Activated naive CD8-positive, alpha-beta T cell treated with anti-CD3 and anti-CD28 coated beads, Interleukin-2, amount 50 U/mL, for 16 hours (primary cell): ENCODE measurements around the gene PRSS22.
"Not testable (repeated sequence)": the region's sequence is repeated elsewhere in the genome, so short reads cannot be mapped to it uniquely, and the experiment has no call there.

Experiments
- DNase-seq: peaks from one replicate; pipeline ENCODE4 v3.0.0-alpha.2; 2020; ENCODE audit warnings: low read depth, low spot score

The PRSS22 gene

GRCh38 chr16:2857451-2858244 lies at the start of gene PRSS22:
Gene PRSS22, minus strand, starts transcription at chr16:2858170. Its CDS starts 66 bp downstream, at chr16:2858104.
- no peak for DNase-seq

DNA sequence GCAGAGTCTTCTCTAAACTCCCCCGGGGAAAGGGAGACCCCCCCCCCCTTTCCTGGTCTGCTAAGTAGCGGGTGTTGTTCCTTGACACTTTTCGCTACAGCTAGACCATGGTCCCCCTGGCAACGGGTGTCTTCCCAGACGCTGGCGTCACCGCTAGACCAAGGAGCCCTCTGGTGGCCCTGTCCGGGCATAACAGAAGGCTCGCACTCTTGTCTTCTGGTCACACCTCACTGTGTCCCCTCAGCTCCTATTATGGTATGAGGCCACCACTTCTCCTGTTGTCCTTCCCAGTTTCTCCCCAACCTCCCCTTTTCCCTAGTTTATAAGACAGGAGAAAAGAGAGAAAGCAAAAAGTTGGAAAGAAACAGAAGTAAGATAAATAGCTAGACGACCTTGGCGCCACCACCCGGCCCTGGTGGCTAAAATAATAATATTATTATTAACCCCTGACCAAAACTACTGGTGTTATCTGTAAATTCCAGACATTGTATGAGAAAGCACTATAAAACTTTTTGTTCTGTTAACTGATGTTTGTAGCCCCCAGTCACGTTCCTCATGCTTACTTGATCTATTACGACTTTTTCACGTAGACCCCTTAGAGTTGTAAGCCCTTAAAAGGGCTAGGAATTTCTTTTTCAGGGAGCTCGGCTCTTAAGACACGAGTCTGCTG lies 49.2 kb upstream of the PRSS22 start:
- DNase-seq = not testable (repeated sequence)

DNA sequence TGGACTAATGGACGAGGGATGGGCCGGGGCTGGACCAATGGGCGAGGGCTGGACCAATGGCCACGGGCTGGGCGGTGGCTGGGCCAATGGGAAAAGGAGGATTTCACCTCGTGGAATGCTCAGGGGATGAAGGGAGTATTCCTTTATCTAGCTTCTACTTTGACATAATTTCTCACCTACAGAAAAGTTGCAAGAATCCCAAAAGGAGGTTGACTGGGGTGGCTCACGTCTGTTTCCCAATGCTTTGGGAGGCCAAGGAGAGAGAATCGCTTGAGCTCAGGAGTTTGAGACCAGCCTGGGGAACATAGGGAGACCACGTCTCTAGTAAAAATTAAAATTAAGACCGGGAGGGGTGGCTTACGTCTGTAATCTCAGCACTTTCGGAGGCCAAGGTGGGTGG lies 48.0 kb upstream of the PRSS22 start:
- no peak for DNase-seq

DNA sequence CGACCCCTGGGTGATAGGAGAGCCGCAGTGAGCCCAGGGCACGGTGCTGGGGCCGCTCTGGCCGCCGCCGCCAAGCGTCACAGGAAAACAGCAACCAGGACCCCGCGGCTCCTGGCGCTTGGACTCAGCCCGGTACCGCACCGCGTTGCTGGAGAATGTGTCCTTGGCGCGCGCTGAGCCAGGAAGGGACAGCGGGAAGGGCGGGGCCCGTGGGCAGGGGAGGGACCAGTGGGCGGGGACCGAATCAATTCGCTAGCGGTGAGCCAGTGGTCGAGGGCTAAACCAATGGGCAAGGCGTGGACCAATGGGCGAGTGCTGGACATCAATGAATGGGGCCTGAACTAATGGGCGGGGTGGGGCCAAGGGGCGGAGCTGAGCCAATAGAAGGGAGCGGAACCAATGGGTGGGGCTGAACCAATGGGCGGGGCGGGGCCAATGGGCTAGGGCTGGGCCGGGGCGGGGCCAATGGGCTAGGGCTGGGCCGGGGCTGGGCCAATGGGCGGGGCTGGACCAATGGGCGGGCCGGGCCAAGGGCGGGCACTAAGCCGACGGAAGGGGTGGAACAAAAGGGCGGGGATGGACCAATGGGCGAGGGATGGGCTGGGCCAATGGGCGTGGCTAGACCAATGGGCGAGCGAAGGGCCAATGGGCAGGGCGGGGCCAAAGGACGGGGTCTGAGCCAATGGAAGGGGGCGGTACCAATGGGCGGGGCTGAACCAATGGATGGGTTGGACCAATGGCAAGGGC lies 47.4 kb upstream of the PRSS22 start:
- peak; percentile 82 for DNase-seq

DNA sequence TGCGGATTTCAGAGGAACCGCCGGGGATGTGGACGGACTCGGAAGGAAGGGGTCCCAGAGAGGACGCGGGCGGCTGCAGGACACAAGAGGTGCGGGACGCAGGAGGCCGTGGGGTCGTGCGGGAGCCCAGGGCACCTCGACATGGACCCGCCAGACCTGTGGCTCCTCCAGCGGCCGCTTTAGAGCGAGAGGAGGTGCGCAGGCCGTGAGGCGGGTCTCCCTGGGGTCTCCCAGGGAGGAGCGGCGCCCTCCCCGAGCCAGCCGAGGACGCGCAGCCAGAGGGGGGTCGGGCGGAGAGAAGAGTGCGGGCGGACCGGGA lies 46.9 kb upstream of the PRSS22 start:
- no peak for DNase-seq

DNA sequence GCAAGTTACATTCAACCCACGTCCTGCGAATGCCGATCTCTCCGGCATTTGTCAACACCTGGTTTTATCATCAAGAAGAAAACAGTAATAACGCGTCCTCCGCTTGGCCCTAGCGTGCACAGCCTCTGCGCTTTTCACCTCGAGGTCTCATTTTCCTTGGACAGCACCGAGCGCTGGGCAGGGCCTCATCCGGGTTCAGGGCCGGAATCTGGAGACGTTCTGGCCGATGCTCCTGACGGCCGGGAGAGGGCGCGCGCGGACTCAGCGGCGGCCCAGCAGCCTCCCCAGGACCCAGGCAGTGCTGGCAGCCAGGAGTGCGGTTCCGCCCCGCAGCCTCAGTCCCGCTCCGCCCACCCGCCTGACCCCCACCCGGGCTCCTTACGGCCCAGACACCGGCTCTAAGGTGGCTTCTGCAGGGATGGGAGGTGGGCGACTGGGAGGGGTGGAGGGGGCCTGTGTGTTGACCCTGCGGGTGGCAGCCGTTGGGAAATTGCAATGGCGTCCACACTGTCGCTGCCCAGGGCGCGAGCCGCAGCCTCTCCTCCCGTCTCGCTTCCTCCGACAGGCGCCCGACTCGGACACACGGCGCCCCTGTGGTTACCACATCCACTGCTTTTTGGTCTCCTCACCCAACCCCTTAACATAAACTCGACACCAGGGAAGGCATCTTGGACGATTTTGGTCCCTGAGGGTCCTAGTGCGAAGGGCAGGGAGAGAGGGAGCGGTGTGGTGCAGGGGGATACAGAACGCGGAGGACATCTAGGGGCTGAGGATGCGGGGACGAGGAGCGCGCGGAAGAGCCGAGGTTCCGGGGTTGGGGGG lies 46.3 kb upstream of the PRSS22 start:
- peak; percentile 35 for DNase-seq

- no peak for DNase-seq
Observed at GRCh38 chr16:2902337-2903130, 44.6 kb upstream of the PRSS22 start.

DNA sequence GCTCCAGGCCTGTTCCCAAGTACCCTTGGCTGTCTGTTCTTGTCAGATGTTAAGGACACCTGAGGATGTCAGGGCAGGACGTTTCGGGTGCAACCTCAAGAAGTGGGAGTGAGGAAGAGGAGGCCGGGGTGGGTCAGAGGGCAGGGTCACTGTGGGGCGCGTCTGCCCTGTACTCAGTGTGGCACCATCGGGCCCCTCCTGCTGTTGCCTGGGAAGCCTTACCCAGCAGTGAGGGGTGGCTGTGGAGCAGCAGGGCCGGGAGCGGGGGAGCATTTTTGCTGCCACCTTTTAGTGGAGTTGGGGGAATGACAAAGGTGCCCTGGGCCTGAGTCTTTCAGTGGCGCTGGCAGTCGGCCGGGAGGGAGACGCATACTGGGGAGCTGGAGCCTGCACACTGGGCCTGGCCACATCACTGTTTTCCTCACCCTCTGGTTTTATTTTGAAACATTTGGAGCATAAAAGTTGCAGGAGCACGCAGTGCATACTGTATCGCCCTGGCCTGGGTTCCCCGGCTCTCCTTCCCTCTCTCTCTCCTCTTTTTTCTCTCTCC lies 42.6 kb upstream of the PRSS22 start:
- no peak for DNase-seq

DNA sequence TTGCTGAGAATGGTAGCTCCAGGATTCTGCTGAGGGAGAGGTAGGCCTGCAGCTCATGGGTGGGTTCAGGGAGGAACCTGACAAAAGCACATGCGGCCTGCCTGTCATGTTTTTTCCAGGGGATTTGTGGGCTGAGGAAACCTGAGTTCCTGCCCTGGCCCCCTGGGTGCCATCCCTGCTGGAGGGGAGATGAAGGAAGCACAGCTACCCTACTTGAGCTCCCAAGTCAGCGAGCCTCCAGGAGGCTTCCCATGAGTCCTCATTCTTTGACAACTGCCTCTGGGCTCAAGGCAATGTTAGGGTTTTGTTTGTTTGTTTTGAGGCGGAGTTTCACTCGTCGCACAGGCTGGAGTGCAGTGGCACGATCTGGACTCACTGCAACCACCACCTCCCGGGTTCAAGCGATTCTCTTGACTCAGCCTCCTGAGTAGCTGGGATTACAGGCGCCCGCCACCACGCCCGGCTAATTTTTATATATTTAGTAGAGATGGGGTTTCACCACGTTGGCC lies 41.6 kb upstream of the PRSS22 start:
- DNase-seq = no peak

GRCh38 chr16:2898831-2899563 lies 41.0 kb upstream of the PRSS22 start:
- no peak for DNase-seq

- DNase-seq = no peak
Observed at GRCh38 chr16:2897110-2897509, 39.1 kb upstream of the PRSS22 start.

DNA sequence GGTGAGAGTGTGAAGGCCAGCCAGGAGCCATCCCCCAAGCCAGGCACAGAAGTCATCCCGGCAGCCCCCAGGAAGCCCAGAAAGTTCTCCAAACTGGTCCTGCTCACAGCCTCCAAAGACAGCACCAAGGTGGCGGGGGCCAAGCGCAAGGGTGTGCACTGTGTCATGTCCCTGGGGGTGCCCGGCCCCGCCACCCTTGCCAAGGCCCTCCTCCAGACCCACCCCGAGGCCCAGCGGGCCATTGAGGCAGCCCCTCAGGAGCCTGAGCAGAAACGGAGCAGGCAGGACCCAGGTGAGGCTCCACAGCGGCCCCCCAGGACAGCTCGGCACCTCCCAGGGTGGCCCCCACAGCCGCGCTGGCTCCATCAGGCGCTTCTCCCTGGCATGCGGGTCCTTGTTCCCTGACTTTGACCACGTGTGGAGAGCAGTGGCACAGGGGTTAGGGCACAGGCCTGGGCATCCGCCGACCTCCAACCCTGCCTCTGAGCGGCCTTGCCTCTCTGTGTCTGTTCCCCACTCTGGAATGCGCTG lies 38.6 kb upstream of the PRSS22 start:
- no peak for DNase-seq

- no peak for DNase-seq
Observed at GRCh38 chr16:2895813-2896212, 37.8 kb upstream of the PRSS22 start.

GRCh38 chr16:2894231-2894630 lies 36.3 kb upstream of the PRSS22 start:
- no peak for DNase-seq

- DNase-seq = no peak
Observed at GRCh38 chr16:2884041-2884451, 26.1 kb upstream of the PRSS22 start.

- DNase-seq = no peak
Observed at GRCh38 chr16:2883458-2883908, 25.5 kb upstream of the PRSS22 start.

DNA sequence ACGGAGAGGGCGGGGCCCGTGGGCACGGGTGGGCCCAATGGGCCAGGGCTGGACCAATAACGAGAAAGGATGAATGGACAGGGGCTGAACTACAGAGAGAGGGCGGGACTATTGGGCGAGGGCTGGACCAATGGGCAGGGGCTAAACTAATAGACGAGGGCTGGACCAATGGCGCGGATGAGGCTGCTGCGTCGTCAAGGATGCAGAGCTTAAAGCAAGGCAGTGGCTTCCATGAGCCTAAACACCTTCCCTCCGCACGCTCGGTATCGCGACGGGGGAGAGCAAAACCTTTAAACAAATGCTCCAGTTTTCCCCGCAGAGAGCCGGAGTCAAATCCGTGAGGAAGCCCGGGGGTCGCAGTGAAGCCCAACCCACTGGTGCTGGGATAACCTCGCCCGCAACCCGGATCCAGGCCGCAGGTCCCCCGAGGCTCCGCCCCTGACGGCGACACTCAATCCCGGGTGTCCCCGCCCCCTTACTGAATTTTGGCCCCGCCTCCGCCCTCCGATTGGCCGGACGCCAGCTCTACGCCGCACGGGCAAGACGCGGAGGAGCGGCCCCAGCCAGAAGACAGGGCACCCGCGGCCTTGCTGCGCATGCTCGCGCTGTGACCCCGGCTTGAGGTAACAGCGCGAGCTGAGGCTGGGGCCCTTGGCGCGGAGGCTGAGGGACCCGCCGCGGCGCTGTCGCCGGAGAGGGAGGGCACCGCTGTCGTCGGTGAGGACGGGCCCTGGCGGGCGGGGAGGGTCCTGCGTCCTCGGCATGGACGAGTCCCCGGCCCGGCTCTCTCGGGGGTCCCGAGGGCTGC lies 24.9 kb upstream of the PRSS22 start, which contains the start of gene FLYWCH2:
TSS of gene FLYWCH2 (plus strand) at position 566 of the 808 bp plus-strand sequence. CDS start 13,235 bp downstream, outside the sequence.
- peak; percentile 98 for DNase-seq
